ENCODE results near the gene MS4A8.

MS4A8 gene, protein sequence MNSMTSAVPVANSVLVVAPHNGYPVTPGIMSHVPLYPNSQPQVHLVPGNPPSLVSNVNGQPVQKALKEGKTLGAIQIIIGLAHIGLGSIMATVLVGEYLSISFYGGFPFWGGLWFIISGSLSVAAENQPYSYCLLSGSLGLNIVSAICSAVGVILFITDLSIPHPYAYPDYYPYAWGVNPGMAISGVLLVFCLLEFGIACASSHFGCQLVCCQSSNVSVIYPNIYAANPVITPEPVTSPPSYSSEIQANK
- long read RNA-seq: 0 reads

DNA sequence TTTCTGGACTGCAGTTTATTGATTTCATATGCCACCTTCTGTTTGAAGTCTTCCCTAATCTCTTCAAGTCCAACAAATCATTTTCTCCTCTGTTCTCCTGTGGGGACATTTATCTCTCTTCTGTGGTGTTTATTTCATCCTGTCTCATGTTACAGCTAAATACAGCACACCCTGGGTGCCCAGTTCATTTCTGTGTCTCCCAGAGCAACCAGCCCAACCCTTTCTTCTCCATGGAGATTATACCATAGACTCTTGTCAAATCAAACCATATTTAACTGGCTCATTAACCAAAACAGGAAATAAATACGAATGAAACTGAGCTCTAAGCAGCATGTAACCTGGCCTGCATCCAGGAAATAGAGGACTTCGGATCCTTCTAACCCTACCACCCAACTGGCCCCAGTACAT lies at the start of gene MS4A8:
Gene MS4A8, plus strand, starts transcription at position 329 of the 408 bp plus-strand sequence. CDS start 1,249 bp downstream, outside the sequence.
- Histone ChIP-seq H3K4me3 (replicated peaks; ENCODE audit: insufficient read depth, low read length) (no peak within 1 kb of the TSS), H3K27me3 (ENCODE audit: insufficient read depth, poor library complexity, severe bottlenecking) (peaks cover 2% of the 10 kb centered on the region), H3K27ac (replicated peaks) (no peak within 1 kb of the TSS)
- no peak for TF ChIP-seq GABPA (IDR thresholded peaks at IDR 0.05; ENCODE audit: low read depth)
- no peak for TF ChIP-seq SPI1 (IDR thresholded peaks at IDR 0.05; ENCODE audit: borderline replicate concordance, low read depth)
- no peak for TF ChIP-seq POLR2AphosphoS5 (IDR thresholded peaks at IDR 0.05; ENCODE audit: low read depth)
- TF ChIP-seq REST (IDR thresholded peaks at IDR 0.05; ENCODE audit: insufficient replicate concordance, low read depth): no peak
- TF ChIP-seq, protein P1, sequence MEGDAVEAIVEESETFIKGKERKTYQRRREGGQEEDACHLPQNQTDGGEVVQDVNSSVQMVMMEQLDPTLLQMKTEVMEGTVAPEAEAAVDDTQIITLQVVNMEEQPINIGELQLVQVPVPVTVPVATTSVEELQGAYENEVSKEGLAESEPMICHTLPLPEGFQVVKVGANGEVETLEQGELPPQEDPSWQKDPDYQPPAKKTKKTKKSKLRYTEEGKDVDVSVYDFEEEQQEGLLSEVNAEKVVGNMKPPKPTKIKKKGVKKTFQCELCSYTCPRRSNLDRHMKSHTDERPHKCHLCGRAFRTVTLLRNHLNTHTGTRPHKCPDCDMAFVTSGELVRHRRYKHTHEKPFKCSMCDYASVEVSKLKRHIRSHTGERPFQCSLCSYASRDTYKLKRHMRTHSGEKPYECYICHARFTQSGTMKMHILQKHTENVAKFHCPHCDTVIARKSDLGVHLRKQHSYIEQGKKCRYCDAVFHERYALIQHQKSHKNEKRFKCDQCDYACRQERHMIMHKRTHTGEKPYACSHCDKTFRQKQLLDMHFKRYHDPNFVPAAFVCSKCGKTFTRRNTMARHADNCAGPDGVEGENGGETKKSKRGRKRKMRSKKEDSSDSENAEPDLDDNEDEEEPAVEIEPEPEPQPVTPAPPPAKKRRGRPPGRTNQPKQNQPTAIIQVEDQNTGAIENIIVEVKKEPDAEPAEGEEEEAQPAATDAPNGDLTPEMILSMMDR (IDR thresholded peaks at IDR 0.05; ENCODE audit: insufficient read depth, low read length): no peak
- DNase-seq (ENCODE audit: low read depth in 1 of 2, low spot score in 1 of 2): no peak

DNA sequence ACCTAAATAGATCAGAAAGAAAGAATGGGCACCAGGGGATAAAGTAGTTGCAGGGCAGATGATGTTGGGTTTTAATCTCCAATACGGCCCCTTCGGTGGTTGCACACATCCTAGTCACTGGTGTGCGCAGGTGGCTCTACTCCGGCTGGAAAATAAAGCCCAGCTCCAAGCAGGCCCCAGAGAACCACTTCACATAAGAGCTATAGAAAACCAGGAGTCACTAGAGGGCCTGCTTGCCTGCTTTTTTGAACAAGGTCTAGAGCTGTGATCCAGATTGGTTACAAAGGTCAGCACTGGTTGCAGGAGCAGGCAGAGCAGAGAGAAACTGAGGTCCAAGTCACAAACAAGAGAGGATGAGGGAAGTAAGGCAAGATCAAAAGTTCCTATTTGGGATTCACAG lies 41.5 kb upstream of the MS4A8 start:
- DNase-seq (ENCODE audit: low read depth in 1 of 2, low spot score in 1 of 2): no peak
- Histone ChIP-seq H3K27me3 (ENCODE audit: insufficient read depth, poor library complexity, severe bottlenecking) (peaks cover 2% of the 10 kb centered on the region), H3K27ac (replicated peaks) (no peak overlapping the region), H3K4me3 (replicated peaks; ENCODE audit: insufficient read depth, low read length) (no peak overlapping the region)
- TF ChIP-seq POLR2AphosphoS5 (IDR thresholded peaks at IDR 0.05; ENCODE audit: low read depth) (no peak), SPI1 (IDR thresholded peaks at IDR 0.05; ENCODE audit: borderline replicate concordance, low read depth) (no peak), GABPA (IDR thresholded peaks at IDR 0.05; ENCODE audit: low read depth) (no peak), REST (IDR thresholded peaks at IDR 0.05; ENCODE audit: insufficient replicate concordance, low read depth) (no peak)
- TF ChIP-seq, protein P1 (IDR thresholded peaks at IDR 0.05; ENCODE audit: insufficient read depth, low read length): no peak

DNA sequence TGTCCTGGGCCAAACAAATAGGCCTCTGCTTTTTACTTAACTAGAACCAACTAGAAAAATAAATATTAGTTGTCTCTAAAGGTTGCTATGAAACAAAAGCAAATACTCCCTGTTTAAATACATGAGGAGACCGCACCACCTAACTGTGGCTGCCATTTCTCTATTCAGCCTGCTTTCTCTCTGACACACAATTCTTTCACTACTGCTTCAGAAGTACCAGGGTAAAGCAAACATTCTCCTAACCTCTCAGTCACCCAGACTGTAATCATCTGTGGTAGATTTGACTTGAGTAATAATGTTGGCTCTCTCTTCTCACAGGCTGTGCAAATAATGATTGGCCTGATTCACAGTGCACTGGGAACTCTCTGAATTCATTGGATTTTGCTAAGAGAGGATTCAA lies 41.0 kb upstream of the MS4A8 start:
- no peak for DNase-seq (ENCODE audit: low read depth in 1 of 2, low spot score in 1 of 2)

More for the DNA sequence above, 41.0 kb upstream of the MS4A8 start:
- Histone ChIP-seq H3K27ac (replicated peaks) (no peak overlapping the region), H3K4me3 (replicated peaks; ENCODE audit: insufficient read depth, low read length) (no peak overlapping the region), H3K27me3 (ENCODE audit: insufficient read depth, poor library complexity, severe bottlenecking) (peaks cover 2% of the 10 kb centered on the region)
- TF ChIP-seq, protein P1 (IDR thresholded peaks at IDR 0.05; ENCODE audit: insufficient read depth, low read length): no peak
- TF ChIP-seq POLR2AphosphoS5 (IDR thresholded peaks at IDR 0.05; ENCODE audit: low read depth) (no peak), REST (IDR thresholded peaks at IDR 0.05; ENCODE audit: insufficient replicate concordance, low read depth) (no peak), GABPA (IDR thresholded peaks at IDR 0.05; ENCODE audit: low read depth) (no peak), SPI1 (IDR thresholded peaks at IDR 0.05; ENCODE audit: borderline replicate concordance, low read depth) (no peak)

Data from HL-60 (cell line).